GM21619 (cell line): ENCODE measurements around the gene B4GALNT4.
"Not testable (repeated sequence)": the region's sequence is repeated elsewhere in the genome, so short reads cannot be mapped to it uniquely, and the experiment has no call there.

Experiments used
- ATAC-seq: cut with Tn5 transposase; IDR thresholded peaks from one replicate; pipeline ENCODE4 v1.9.1; 2021; ENCODE audit not compliant: unreplicated experiment

The B4GALNT4 gene

GRCh38 chr11:335779-336658 lies 33.3 kb upstream of the B4GALNT4 start:
- no peak for ATAC-seq

GRCh38 chr11:336659-337198 lies 32.6 kb upstream of the B4GALNT4 start:
- no peak for ATAC-seq

GRCh38 chr11:337711-338110 lies 31.6 kb upstream of the B4GALNT4 start:
- ATAC-seq = no peak

GRCh38 chr11:339963-340362 lies 29.3 kb upstream of the B4GALNT4 start:
- ATAC-seq = no peak

GRCh38 chr11:340539-341512 lies 28.5 kb upstream of the B4GALNT4 start:
- ATAC-seq = no peak

GRCh38 chr11:342328-342727 lies 27.0 kb upstream of the B4GALNT4 start:
- no peak for ATAC-seq

- no peak for ATAC-seq
Measured at GRCh38 chr11:344836-345578, 24.3 kb upstream of the B4GALNT4 start.

GRCh38 chr11:346529-346928 lies 22.8 kb upstream of the B4GALNT4 start:
- no peak for ATAC-seq

- ATAC-seq = not testable (repeated sequence)
Measured at GRCh38 chr11:349270-349954, 19.9 kb upstream of the B4GALNT4 start.

GRCh38 chr11:350033-350722 lies 19.1 kb upstream of the B4GALNT4 start:
- not testable (repeated sequence) for ATAC-seq

- ATAC-seq = no peak
Measured at GRCh38 chr11:350723-351255, 18.5 kb upstream of the B4GALNT4 start.

GRCh38 chr11:351411-351810 lies 17.9 kb upstream of the B4GALNT4 start:
- ATAC-seq = no peak

GRCh38 chr11:352456-353031 lies 16.8 kb upstream of the B4GALNT4 start:
- ATAC-seq = no peak

- no peak for ATAC-seq
Measured at GRCh38 chr11:353179-353873, 16.0 kb upstream of the B4GALNT4 start.

- no peak for ATAC-seq
Measured at GRCh38 chr11:355581-356458, 13.5 kb upstream of the B4GALNT4 start.

GRCh38 chr11:356610-357009 lies 12.7 kb upstream of the B4GALNT4 start:
- no peak for ATAC-seq

- no peak for ATAC-seq
Measured at GRCh38 chr11:357582-357981, 11.7 kb upstream of the B4GALNT4 start.
